ENCODE data around the gene JUND.

Gene JUND

GRCh38 chr19:18274781-18275356 is 6.6 kb downstream of the JUND start:
- TF ChIP-seq GATA2 (IDR thresholded peaks at IDR 0.05; ENCODE audit: low read depth, low read length) (no peak), GATA3 (IDR thresholded peaks at IDR 0.05; ENCODE audit: low read depth, low read length) (no peak)

DNA sequence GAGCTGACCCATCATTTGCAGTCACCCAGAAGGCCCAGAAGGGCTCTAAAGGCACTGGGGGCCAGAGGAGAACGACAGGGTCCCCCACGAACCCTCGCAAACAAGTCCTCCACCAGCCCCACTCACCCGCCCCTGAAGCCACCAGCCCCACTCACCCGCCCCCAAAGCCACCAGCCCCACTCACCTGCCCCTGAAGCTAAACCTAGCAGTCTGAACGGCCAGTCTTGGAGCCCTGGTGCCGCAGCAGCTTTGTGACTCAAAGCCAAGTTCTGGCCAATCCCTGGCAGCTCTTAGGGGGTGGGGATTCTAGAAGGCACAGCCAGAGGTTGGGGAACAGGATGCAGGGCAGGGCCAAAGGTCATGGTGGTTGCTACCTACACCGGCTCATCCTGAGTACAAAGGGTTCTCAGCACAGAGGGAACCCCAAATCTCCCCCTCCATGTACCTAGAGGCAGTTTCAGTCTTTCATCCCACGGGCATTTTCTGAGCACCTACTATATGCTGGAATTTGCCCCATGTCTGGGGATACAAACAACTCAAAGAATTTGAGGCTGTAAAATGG is 7.1 kb downstream of the JUND start, which contains the start of gene IQCN:
TSS of gene IQCN (minus strand) at position 234 of the 562 bp plus-strand sequence. CDS start 4,974 bp downstream, outside the sequence.
- TF ChIP-seq GATA2 (IDR thresholded peaks at IDR 0.05; ENCODE audit: low read depth, low read length), result no peak
- no peak for TF ChIP-seq GATA3 (IDR thresholded peaks at IDR 0.05; ENCODE audit: low read depth, low read length)

DNA sequence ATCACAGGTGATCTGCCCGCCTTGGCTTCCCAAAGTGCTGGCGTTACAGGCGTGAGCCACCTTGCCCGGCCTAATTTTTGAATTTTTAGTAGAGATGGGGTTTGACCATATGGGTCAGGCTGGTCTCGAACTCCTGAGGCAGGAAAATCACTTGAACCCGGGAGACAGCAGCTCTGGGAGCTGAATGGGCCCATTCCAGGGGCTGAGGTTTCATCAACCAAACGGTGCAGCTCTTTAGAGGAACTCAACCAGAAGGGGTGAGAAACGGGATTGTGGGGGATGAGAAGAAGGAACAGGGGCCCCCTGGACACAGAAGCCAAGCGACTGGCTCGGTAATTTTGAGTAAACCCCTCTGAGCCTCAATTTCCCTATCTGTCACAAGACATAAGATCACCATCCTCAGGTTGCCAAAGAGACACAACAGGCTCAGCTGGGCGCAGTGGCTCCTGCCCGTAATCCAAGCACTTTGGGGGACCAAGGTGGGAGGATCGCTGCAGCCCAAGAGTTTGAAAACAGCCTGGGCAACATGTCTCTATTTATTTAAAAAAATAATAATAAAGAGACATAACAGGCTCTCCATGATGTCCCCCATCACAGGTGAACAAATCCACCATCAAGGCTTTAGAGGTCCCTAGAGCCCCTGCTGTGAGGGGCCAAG is 7.7 kb downstream of the JUND start:
- TF ChIP-seq GATA2 (IDR thresholded peaks at IDR 0.05; ENCODE audit: low read depth, low read length) (no peak), GATA3 (IDR thresholded peaks at IDR 0.05; ENCODE audit: low read depth, low read length) (no peak)

- no peak for TF ChIP-seq GATA2 (IDR thresholded peaks at IDR 0.05; ENCODE audit: low read depth, low read length)
- no peak for TF ChIP-seq GATA3 (IDR thresholded peaks at IDR 0.05; ENCODE audit: low read depth, low read length)
Observed at GRCh38 chr19:18271433-18271841, 10.0 kb downstream of the JUND start.

GRCh38 chr19:18270326-18270725 is 11.1 kb downstream of the JUND start:
- no peak for TF ChIP-seq GATA2 (IDR thresholded peaks at IDR 0.05; ENCODE audit: low read depth, low read length)
- no peak for TF ChIP-seq GATA3 (IDR thresholded peaks at IDR 0.05; ENCODE audit: low read depth, low read length)

DNA sequence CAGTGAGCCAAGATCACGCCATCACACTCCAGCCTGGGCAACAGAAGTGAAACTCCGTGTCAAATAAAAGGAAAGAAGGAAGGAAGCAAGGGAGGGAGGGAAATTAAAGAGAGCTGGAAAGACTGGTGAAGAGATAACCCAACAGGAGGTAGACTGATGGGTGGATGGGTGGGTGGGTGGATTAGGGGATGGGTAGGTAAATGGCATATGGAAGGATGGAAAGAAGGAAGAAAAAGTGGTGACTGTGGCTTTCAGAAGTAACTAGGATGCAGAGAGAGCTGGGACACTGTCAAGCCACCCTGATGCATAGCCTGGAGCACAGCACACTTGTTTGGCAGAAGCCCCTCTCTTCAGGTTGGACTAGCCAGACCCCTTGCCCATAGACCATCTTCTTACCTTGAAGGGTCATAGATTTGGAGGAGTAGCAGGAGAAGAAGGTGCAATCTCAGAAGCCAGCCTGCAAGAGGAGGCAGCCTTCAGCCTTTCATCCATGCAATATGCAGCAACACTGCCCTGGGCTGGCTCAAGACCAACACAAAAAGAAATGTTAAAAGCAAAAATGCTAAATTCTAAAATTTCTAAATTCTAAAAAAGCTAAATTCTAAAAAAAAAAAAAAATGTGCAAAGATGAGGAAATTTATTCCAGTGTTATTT is 12.2 kb downstream of the JUND start:
- TF ChIP-seq GATA2 (IDR thresholded peaks at IDR 0.05; ENCODE audit: low read depth, low read length) (no peak), GATA3 (IDR thresholded peaks at IDR 0.05; ENCODE audit: low read depth, low read length) (no peak)

- TF ChIP-seq GATA3 (IDR thresholded peaks at IDR 0.05; ENCODE audit: low read depth, low read length), result no peak
Observed at GRCh38 chr19:18266771-18267686, 14.4 kb downstream of the JUND start.

GRCh38 chr19:18265582-18265981 is 15.8 kb downstream of the JUND start:
- TF ChIP-seq GATA2 (IDR thresholded peaks at IDR 0.05; ENCODE audit: low read depth, low read length) (no peak), GATA3 (IDR thresholded peaks at IDR 0.05; ENCODE audit: low read depth, low read length) (no peak)

DNA sequence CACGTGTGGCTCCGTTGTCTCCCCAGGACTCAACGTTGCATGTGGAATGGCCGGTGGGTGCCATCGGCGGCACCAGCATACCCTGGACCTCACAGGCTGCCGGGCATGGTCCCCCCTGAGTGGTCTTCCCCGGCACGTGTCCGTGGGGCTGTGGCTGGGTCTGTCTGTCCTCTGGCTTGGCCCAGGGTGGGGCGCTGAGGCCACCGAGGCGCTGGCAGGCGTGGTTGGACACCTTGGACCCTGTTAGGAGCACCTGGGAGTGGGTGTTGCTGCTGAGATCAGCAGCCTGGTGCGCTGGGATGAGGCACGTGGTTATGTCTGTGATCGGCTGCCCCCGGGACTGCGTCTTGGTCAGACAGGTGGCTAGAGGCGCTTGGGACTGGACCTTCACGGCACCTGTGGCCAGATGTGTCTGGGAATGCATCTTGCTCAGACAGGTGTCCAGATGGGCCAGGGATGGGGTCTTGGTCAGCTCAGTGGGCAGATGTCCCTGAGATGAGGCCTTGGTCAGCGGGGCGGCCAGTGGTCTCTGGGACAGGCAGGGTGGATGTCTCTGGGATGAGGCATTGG is 16.4 kb downstream of the JUND start:
- TF ChIP-seq GATA3 (IDR thresholded peaks at IDR 0.05; ENCODE audit: low read depth, low read length), result no peak
- TF ChIP-seq GATA2 (IDR thresholded peaks at IDR 0.05; ENCODE audit: low read depth, low read length), result no peak

DNA sequence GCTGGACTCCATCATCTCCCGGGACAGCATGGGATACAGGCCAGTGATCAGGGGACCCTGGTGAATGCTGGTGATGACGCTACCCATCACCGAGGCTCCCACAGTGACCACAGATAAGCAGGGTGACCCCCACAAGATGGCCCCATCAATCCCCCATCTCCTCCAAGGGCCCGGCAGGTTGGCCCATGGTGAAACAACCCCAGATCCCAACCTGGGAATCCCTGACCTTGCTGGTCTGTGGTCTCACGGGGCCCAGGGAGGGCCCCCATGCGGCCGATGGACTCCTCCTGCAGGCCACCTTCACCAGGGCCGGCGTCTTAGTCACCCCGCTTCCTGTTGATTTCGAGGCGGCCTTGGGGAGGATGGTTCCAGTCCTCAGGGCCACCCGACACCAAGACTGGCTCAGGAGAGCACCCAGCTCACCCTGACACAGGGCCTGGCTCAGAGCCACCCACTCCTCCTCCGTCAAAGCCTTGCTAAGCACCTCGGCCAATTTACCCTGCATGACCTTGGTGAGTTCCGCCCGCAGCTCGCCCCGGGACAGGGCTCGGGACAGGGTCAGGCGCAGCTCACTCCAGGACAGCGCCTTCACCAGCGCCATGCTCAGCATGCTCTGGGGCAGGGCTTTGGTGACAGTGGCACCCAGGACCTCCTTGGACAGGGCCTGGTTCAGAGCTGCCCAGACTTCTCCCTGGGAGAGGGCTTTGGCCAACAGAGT is 17.1 kb downstream of the JUND start:
- TF ChIP-seq GATA3 (IDR thresholded peaks at IDR 0.05; ENCODE audit: low read depth, low read length) (no peak), GATA2 (IDR thresholded peaks at IDR 0.05; ENCODE audit: low read depth, low read length) (no peak)

- no peak for TF ChIP-seq GATA3 (IDR thresholded peaks at IDR 0.05; ENCODE audit: low read depth, low read length)
- TF ChIP-seq GATA2 (IDR thresholded peaks at IDR 0.05; ENCODE audit: low read depth, low read length), result no peak
Observed at GRCh38 chr19:18263324-18264136, 17.9 kb downstream of the JUND start.

DNA sequence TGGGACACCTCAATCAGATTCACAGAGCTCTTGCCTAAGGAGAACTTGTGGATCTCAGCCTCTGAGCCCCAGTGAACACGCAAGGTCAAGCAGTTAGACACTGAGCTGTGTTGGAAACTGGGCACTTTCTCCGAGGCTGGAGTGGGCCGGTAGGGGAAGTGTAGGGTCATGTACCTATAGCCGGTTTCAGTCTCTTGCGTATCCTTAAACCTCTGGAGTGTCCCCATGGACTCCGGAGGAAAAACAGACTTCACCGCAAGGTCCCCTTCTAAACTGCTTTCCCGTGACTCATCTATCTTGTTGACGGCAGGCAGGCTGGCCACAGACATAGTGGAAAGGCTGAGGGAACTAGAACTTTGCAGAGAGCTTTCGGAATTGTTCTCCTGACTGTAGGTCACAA is 18.5 kb downstream of the JUND start:
- no peak for TF ChIP-seq GATA3 (IDR thresholded peaks at IDR 0.05; ENCODE audit: low read depth, low read length)
- no peak for TF ChIP-seq GATA2 (IDR thresholded peaks at IDR 0.05; ENCODE audit: low read depth, low read length)
